HUES64 (cell line): Measurements from ENCODE around the gene CIC. TPM values are rescaled to one million over a fixed set of nuclear protein-coding genes. Genes with fewer than 3 reads are reported as not detected.

Experiments used
- H3K27ac ChIP-seq: 2 replicates; pipeline ENCODE4 v1.7.0; 2013; ENCODE audit warnings: low read depth, low read length, inconsistent platforms
- H3K27me3 ChIP-seq: 2 replicates; pipeline ENCODE4 v1.6.1; 2013; ENCODE audit warnings: mild to moderate bottlenecking, low read length; ENCODE audit not compliant: insufficient read depth
- H3K36me3 ChIP-seq: 2 replicates; pipeline ENCODE4 v1.6.1; 2013; ENCODE audit warnings: mild to moderate bottlenecking, low read length; ENCODE audit not compliant: insufficient read depth
- H3K4me1 ChIP-seq: 2 replicates; pipeline ENCODE4 v1.6.1; 2013; ENCODE audit warnings: mild to moderate bottlenecking, low read length, moderate library complexity; ENCODE audit not compliant: insufficient read depth
- H3K4me3 ChIP-seq: 2 replicates; pipeline ENCODE4 v1.5.1; 2013; ENCODE audit warnings: mild to moderate bottlenecking, low read length, moderate library complexity
- H3K9ac ChIP-seq: 2 replicates; pipeline ENCODE4 v1.6.1; 2013; ENCODE audit warnings: mild to moderate bottlenecking, low read depth, low read length
- H3K9me3 ChIP-seq: 2 replicates; pipeline ENCODE4 v1.6.1; 2013; ENCODE audit warnings: low read depth, low read length; ENCODE audit not compliant: insufficient read depth
- WGBS: fragments of 150-250, 120-280 bp; methylation state at CpG from one replicate; pipeline ENCODE4 v1.1.7; 2013; ENCODE audit warnings: missing lambda C conversion rate; 5-methylcytosine and 5-hydroxymethylcytosine counted together
- polyA plus RNA-seq, 2 experiments: library from polyadenylated mRNA; stranded (reverse); fragments of 50-300 nt; gene quantifications; one replicate each; pipeline ENCODE4 v1.2.3, GENCODE V29; 2013

CIC gene
- 34.2 TPM for polyA plus RNA-seq (2013, experiment 1 of 2)
- polyA plus RNA-seq (2013, experiment 2 of 2), result 30.1 TPM

- peak within 1 kb of the TSS; percentile 97 for H3K27ac ChIP-seq
- H3K4me3 ChIP-seq, result peak within 1 kb of the TSS; percentile 84
- H3K4me1 ChIP-seq, result peaks cover 13% of the 10 kb centered on the region; the same call in 1 of the 2 replicates
- under 1% methylated on average over 52 of the region's 52 CpGs for WGBS
- H3K27me3 ChIP-seq, result no peaks in the 10 kb centered on the region
- H3K36me3 ChIP-seq, result peaks cover 5% of the 10 kb centered on the region; the same call in 1 of the 2 replicates
- H3K9me3 ChIP-seq, result no peaks in the 10 kb centered on the region
- peak within 1 kb of the TSS; percentile 95 for H3K9ac ChIP-seq
Measured at GRCh38 chr19:42268704-42269477, at the start of gene CIC. Gene CIC (plus strand): TSS chr19:42269252. CDS start chr19:42271784, 2,532 bp downstream.

GRCh38 chr19:42219812-42220750 lies 49.0 kb upstream of the CIC start, which contains the start of gene ZNF526:
Gene ZNF526 (plus strand): TSS chr19:42220312. CDS start chr19:42224404, 4,092 bp downstream.
- H3K36me3 ChIP-seq, result peaks cover 25% of the 10 kb centered on the region
- peak within 1 kb of the TSS; percentile 88 for H3K4me3 ChIP-seq
- WGBS, result 3% methylated on average over 53 of the region's 53 CpGs
- H3K9me3 ChIP-seq, result no peaks in the 10 kb centered on the region
- peaks cover 12% of the 10 kb centered on the region for H3K4me1 ChIP-seq
- H3K27ac ChIP-seq, result peak within 1 kb of the TSS; percentile 76
- H3K9ac ChIP-seq, result peak within 1 kb of the TSS; percentile 83
- H3K27me3 ChIP-seq, result no peaks in the 10 kb centered on the region

- Histone ChIP-seq H3K9me3 (no peaks in the 10 kb centered on the region), H3K36me3 (peaks cover 25% of the 10 kb centered on the region), H3K4me3 (peak overlapping the region; percentile 88), H3K4me1 (peaks cover 12% of the 10 kb centered on the region), H3K9ac (peak overlapping the region; percentile 83), H3K27me3 (no peaks in the 10 kb centered on the region), H3K27ac (peak overlapping the region; percentile 76)
- 8% methylated on average over 6 of the region's 6 CpGs for WGBS
Measured at GRCh38 chr19:42220751-42221097, 48.3 kb upstream of the CIC start.

- 95% methylated on average over 37 of the region's 37 CpGs for WGBS
- H3K36me3 ChIP-seq, result peaks cover 56% of the 10 kb centered on the region
- H3K27me3 ChIP-seq, result no peaks in the 10 kb centered on the region
- no peaks in the 10 kb centered on the region for H3K4me1 ChIP-seq
- no peak overlapping the region for H3K9ac ChIP-seq
- H3K4me3 ChIP-seq, result no peak overlapping the region
- no peak overlapping the region for H3K27ac ChIP-seq
- no peaks in the 10 kb centered on the region for H3K9me3 ChIP-seq
Measured at GRCh38 chr19:42224940-42225717, 43.9 kb upstream of the CIC start.

- Histone ChIP-seq H3K9ac (no peak overlapping the region), H3K36me3 (peaks cover 61% of the 10 kb centered on the region), H3K27me3 (no peaks in the 10 kb centered on the region), H3K27ac (no peak overlapping the region), H3K4me1 (no peaks in the 10 kb centered on the region), H3K4me3 (no peak overlapping the region), H3K9me3 (no peaks in the 10 kb centered on the region)
- WGBS, result 96% methylated on average over 33 of the region's 33 CpGs
Measured at GRCh38 chr19:42225718-42226292, 43.2 kb upstream of the CIC start.

GRCh38 chr19:42226886-42227285 lies 42.2 kb upstream of the CIC start:
- Histone ChIP-seq H3K4me1 (no peaks in the 10 kb centered on the region), H3K9ac (no peak overlapping the region), H3K4me3 (no peak overlapping the region), H3K9me3 (no peaks in the 10 kb centered on the region), H3K27me3 (no peaks in the 10 kb centered on the region), H3K27ac (no peak overlapping the region), H3K36me3 (peaks cover 72% of the 10 kb centered on the region)
- WGBS, result 95% methylated on average over 1 of the region's 1 CpG

- peaks cover 81% of the 10 kb centered on the region for H3K36me3 ChIP-seq
- H3K4me1 ChIP-seq, result no peaks in the 10 kb centered on the region
- no peak overlapping the region for H3K27ac ChIP-seq
- no peak overlapping the region for H3K9ac ChIP-seq
- 93% methylated on average over 4 of the region's 4 CpGs for WGBS
- no peak overlapping the region for H3K4me3 ChIP-seq
- no peaks in the 10 kb centered on the region for H3K27me3 ChIP-seq
- no peaks in the 10 kb centered on the region for H3K9me3 ChIP-seq
Measured at GRCh38 chr19:42228641-42229040, 40.4 kb upstream of the CIC start.

- Histone ChIP-seq H3K27me3 (no peaks in the 10 kb centered on the region), H3K9ac (no peak overlapping the region), H3K4me3 (no peak overlapping the region), H3K36me3 (peaks cover 83% of the 10 kb centered on the region), H3K4me1 (no peaks in the 10 kb centered on the region), H3K9me3 (no peaks in the 10 kb centered on the region), H3K27ac (no peak overlapping the region)
- 77% methylated on average over 3 of the region's 4 CpGs for WGBS
Measured at GRCh38 chr19:42229301-42229854, 39.7 kb upstream of the CIC start.

GRCh38 chr19:42229855-42230351 lies 39.1 kb upstream of the CIC start:
- H3K4me1 ChIP-seq, result no peaks in the 10 kb centered on the region
- WGBS, result 94% methylated on average over 8 of the region's 8 CpGs
- H3K9me3 ChIP-seq, result no peaks in the 10 kb centered on the region
- H3K27me3 ChIP-seq, result no peaks in the 10 kb centered on the region
- H3K27ac ChIP-seq, result no peak overlapping the region
- peaks cover 83% of the 10 kb centered on the region for H3K36me3 ChIP-seq
- H3K4me3 ChIP-seq, result no peak overlapping the region
- H3K9ac ChIP-seq, result no peak overlapping the region

GRCh38 chr19:42230571-42230970 lies 38.5 kb upstream of the CIC start:
- no peak overlapping the region for H3K27ac ChIP-seq
- no peak overlapping the region for H3K4me3 ChIP-seq
- 94% methylated on average over 4 of the region's 4 CpGs for WGBS
- H3K9me3 ChIP-seq, result no peaks in the 10 kb centered on the region
- H3K4me1 ChIP-seq, result no peaks in the 10 kb centered on the region
- peaks cover 83% of the 10 kb centered on the region for H3K36me3 ChIP-seq
- no peaks in the 10 kb centered on the region for H3K27me3 ChIP-seq
- H3K9ac ChIP-seq, result no peak overlapping the region
